GM18499 (cell line): ENCODE data around the gene THEMIS.
A peak's percentile ranks its signal among the peaks of the same experiment; 100 is the strongest.
"Not testable (repeated sequence)": the region's sequence is repeated elsewhere in the genome, so short reads cannot be mapped to it uniquely, and the experiment has no call there.

Experiments
- ATAC-seq: cut with Tn5 transposase; IDR thresholded peaks from one replicate; pipeline ENCODE4 v1.9.1; 2021; ENCODE audit warnings: moderate number of reproducible peaks; ENCODE audit not compliant: insufficient read depth, unreplicated experiment

THEMIS gene

GRCh38 chr6:127749095-127749494 lies 151.8 kb downstream of the THEMIS start:
- no peak for ATAC-seq

- ATAC-seq = no peak
Measured at GRCh38 chr6:127748290-127748689, 152.6 kb downstream of the THEMIS start.

- no peak for ATAC-seq
Measured at GRCh38 chr6:127738423-127738822, 162.4 kb downstream of the THEMIS start.

GRCh38 chr6:127737768-127738167 lies 163.1 kb downstream of the THEMIS start:
- ATAC-seq = no peak

- peak; percentile 89 for ATAC-seq
Measured at GRCh38 chr6:127737009-127737486, 163.8 kb downstream of the THEMIS start.

GRCh38 chr6:127732927-127733326 lies 167.9 kb downstream of the THEMIS start:
- ATAC-seq = no peak

GRCh38 chr6:127727260-127727953 lies 173.5 kb downstream of the THEMIS start:
- no peak for ATAC-seq

GRCh38 chr6:127725821-127726220 lies 175.0 kb downstream of the THEMIS start:
- ATAC-seq = no peak

GRCh38 chr6:127718694-127719093 lies 182.2 kb downstream of the THEMIS start:
- ATAC-seq = no peak

GRCh38 chr6:127717384-127717783 lies 183.5 kb downstream of the THEMIS start:
- ATAC-seq = no peak

GRCh38 chr6:127716465-127716864 lies 184.4 kb downstream of the THEMIS start:
- ATAC-seq = no peak

GRCh38 chr6:127710668-127711067 lies 190.2 kb downstream of the THEMIS start:
- ATAC-seq = no peak

GRCh38 chr6:127706216-127706615 lies 194.6 kb downstream of the THEMIS start:
- ATAC-seq = no peak

GRCh38 chr6:127695108-127695507 lies 205.8 kb downstream of the THEMIS start:
- ATAC-seq = no peak

GRCh38 chr6:127691146-127691545 lies 209.7 kb downstream of the THEMIS start:
- ATAC-seq = no peak

- no peak for ATAC-seq
Measured at GRCh38 chr6:127690588-127690987, 210.3 kb downstream of the THEMIS start.

- no peak for ATAC-seq
Measured at GRCh38 chr6:127690092-127690491, 210.8 kb downstream of the THEMIS start.

- ATAC-seq = not testable (repeated sequence)
Measured at GRCh38 chr6:127687490-127687889, 213.4 kb downstream of the THEMIS start.

GRCh38 chr6:127686084-127686483 lies 214.8 kb downstream of the THEMIS start:
- no peak for ATAC-seq

- no peak for ATAC-seq
Measured at GRCh38 chr6:127684501-127684900, 216.4 kb downstream of the THEMIS start.
